BJ (cell line): Measurements from ENCODE around the gene STX5. TPM values are rescaled to one million over a fixed set of nuclear protein-coding genes. Genes with fewer than 3 reads are reported as not detected.

Experiments used
- CTCF ChIA-PET: fragments of 350-600 bp; formaldehyde crosslinking; extraction: SDS; loops from one replicate; lab custom pipeline; 2021; ENCODE audit warnings: antibody characterized with exemption, inconsistent platforms; lab: Yijun Ruan, JAX
- POLR2A ChIA-PET: fragments of 300-600 bp; sonication (Branson Sonifier 250); formaldehyde crosslinking; extraction: SDS; loops from one replicate; lab custom pipeline; 2021; ENCODE audit warnings: antibody characterized with exemption; lab: Charles Lee
- DNase-seq: peaks from one replicate; pipeline ENCODE4 v3.0.0-alpha.2; 2011; ENCODE audit warnings: low read depth
- H3K27me3 ChIP-seq: 2 replicates; pipeline ENCODE4 v1.6.0; 2011; ENCODE audit warnings: low read length; ENCODE audit not compliant: control insufficient read depth, insufficient read depth
- H3K36me3 ChIP-seq: 2 replicates; pipeline ENCODE4 v1.5.1; 2011; ENCODE audit warnings: low read length; ENCODE audit not compliant: control insufficient read depth, insufficient read depth
- H3K4me3 ChIP-seq: 2 replicates; pipeline ENCODE4 v1.5.1; 2011; ENCODE audit warnings: low read depth, mild to moderate bottlenecking, control low read depth, low read length
- CTCF ChIP-seq: IDR thresholded peaks from 2 replicates; pipeline ENCODE4 v1.5.1; 2011; ENCODE audit warnings: low read depth, mild to moderate bottlenecking, control low read depth, inconsistent platforms, low read length, moderate library complexity; ENCODE audit not compliant: insufficient read depth
- polyA plus RNA-seq: library from polyadenylated mRNA; depleted of rRNA; stranded (reverse); fragments of >200 nt; gene quantifications from 2 replicates; pipeline ENCODE4 v1.2.3, GENCODE V29; 2011

Gene STX5
- polyA plus RNA-seq, 1 experiment: 76.6 TPM

- Histone ChIP-seq H3K27me3 (no peaks in the 10 kb centered on the region), H3K4me3 (no peak overlapping the region), H3K36me3 (peaks cover 11% of the 10 kb centered on the region)
- ChIA-PET POLR2A (no interaction called here), CTCF (interaction anchor here (1.3 kb wide), 2 partner anchors 10 to 66 kb away, joined by 3 to 4 read pairs; no protein-coding TSS in a partner anchor)
- TF ChIP-seq CTCF: no peak
- DNase-seq: no peak
These were observed 20.8 kb upstream of the STX5 start for GRCh38 chr11:62852523-62853188.

- TF ChIP-seq CTCF: no peak
- ChIA-PET CTCF (interaction anchor here (1.3 kb wide), 2 partner anchors 11 to 66 kb away, joined by 3 to 4 read pairs; no protein-coding TSS in a partner anchor), POLR2A (no interaction called here)
- DNase-seq: no peak
- Histone ChIP-seq H3K36me3 (peaks cover 11% of the 10 kb centered on the region), H3K27me3 (no peaks in the 10 kb centered on the region), H3K4me3 (no peak overlapping the region)
These were observed 20.1 kb upstream of the STX5 start for GRCh38 chr11:62851807-62852522.

- ChIA-PET POLR2A (interaction anchor here (0.6 to 1.5 kb wide), 3 partner anchors 10 to 47 kb away, joined by 3 to 23 read pairs (median 3); no protein-coding TSS in a partner anchor), CTCF (interaction anchor here (0.6 to 1.3 kb wide), 4 partner anchors 10 to 65 kb away, joined by 3 to 6 read pairs (median 4); no protein-coding TSS in a partner anchor)
- H3K4me3 ChIP-seq: no peak overlapping the region
- TF ChIP-seq CTCF: no peak
- peaks cover 11% of the 10 kb centered on the region for H3K36me3 ChIP-seq
- no peaks in the 10 kb centered on the region for H3K27me3 ChIP-seq
- DNase-seq: no peak
These were observed 19.3 kb upstream of the STX5 start for GRCh38 chr11:62850911-62851806.

- POLR2A ChIA-PET: no interaction called here
- no peaks in the 10 kb centered on the region for H3K27me3 ChIP-seq
- H3K4me3 ChIP-seq: no peak overlapping the region
- CTCF ChIA-PET: no interaction called here
- no peak for DNase-seq
- TF ChIP-seq CTCF: no peak
- H3K36me3 ChIP-seq: peaks cover 3% of the 10 kb centered on the region
These were observed 16.0 kb upstream of the STX5 start for GRCh38 chr11:62847767-62848314.
